ENCODE measurements around the gene RPS15. TPM values are rescaled to one million over a fixed set of nuclear protein-coding genes. Genes with fewer than 3 reads are reported as not detected.

RPS15 gene
- total RNA-seq, 1 donor from 2014 or later: 1,045 TPM

- no peaks in the 10 kb centered on the region for H3K79me2 ChIP-seq (ENCODE audit: insufficient read depth, low read length)
- H3K27ac ChIP-seq (ENCODE audit: low read depth, low read length): no peak overlapping the region
- H3K4me1 Mint-ChIP-seq (ENCODE audit: low read depth, unreplicated experiment): no peaks in the 10 kb centered on the region
- H3K4me3 Mint-ChIP-seq (ENCODE audit: unreplicated experiment): no peak overlapping the region
- FAIRE-seq (no peak), DNase-seq (ENCODE audit: low read depth) (no peak)
- no peaks in the 10 kb centered on the region for H3K4me1 ChIP-seq (ENCODE audit: insufficient read depth, low read length)
- TF ChIP-seq EZH2 (IDR thresholded peaks at IDR 0.05; ENCODE audit: insufficient read depth, low read length) (no peak), CTCF (IDR thresholded peaks at IDR 0.05; ENCODE audit: insufficient read depth, low read depth, low read length) (no peak)
- H3K27me3 Mint-ChIP-seq (ENCODE audit: low read depth, unreplicated experiment): peaks cover 4% of the 10 kb centered on the region
- H3K36me3 ChIP-seq (ENCODE audit: insufficient read depth, low read length): no peaks in the 10 kb centered on the region
- H3K9ac ChIP-seq (ENCODE audit: low read length): no peak overlapping the region
- H4K20me1 ChIP-seq (ENCODE audit: insufficient read depth, low read length): peaks cover 3% of the 10 kb centered on the region
- H3K27me3 ChIP-seq (ENCODE audit: insufficient read depth, low read length): no peaks in the 10 kb centered on the region
- no peaks in the 10 kb centered on the region for H3K9me3 ChIP-seq (ENCODE audit: insufficient read depth, low read depth, low read length)
- no peak overlapping the region for H2AFZ ChIP-seq (ENCODE audit: low read depth, low read length)
- H3K4me2 ChIP-seq (ENCODE audit: low read length): no peak overlapping the region
- H3K9me3 Mint-ChIP-seq (ENCODE audit: unreplicated experiment): no peaks in the 10 kb centered on the region
- no peak overlapping the region for H3K27ac Mint-ChIP-seq (ENCODE audit: unreplicated experiment)
- H3K4me3 ChIP-seq (ENCODE audit: insufficient read depth, low read depth, low read length): no peak overlapping the region
- no peaks in the 10 kb centered on the region for H3K36me3 Mint-ChIP-seq (ENCODE audit: low read depth, unreplicated experiment)
Measured at GRCh38 chr19:1465191-1466016, 27.2 kb downstream of the RPS15 start.

GRCh38 chr19:1466018-1466460 is 27.8 kb downstream of the RPS15 start:
- H3K36me3 Mint-ChIP-seq (ENCODE audit: low read depth, unreplicated experiment): no peaks in the 10 kb centered on the region
- no peak for DNase-seq (ENCODE audit: low read depth)
- H2AFZ ChIP-seq (ENCODE audit: low read depth, low read length): no peak overlapping the region
- no peaks in the 10 kb centered on the region for H3K36me3 ChIP-seq (ENCODE audit: insufficient read depth, low read length)
- TF ChIP-seq EZH2 (IDR thresholded peaks at IDR 0.05; ENCODE audit: insufficient read depth, low read length): no peak
- TF ChIP-seq CTCF (IDR thresholded peaks at IDR 0.05; ENCODE audit: insufficient read depth, low read depth, low read length): no peak
- no peak overlapping the region for H3K27ac Mint-ChIP-seq (ENCODE audit: unreplicated experiment)
- no peaks in the 10 kb centered on the region for H3K79me2 ChIP-seq (ENCODE audit: insufficient read depth, low read length)
- H3K4me3 Mint-ChIP-seq (ENCODE audit: unreplicated experiment): no peak overlapping the region
- H3K4me3 ChIP-seq (ENCODE audit: insufficient read depth, low read depth, low read length): no peak overlapping the region
- peaks cover 5% of the 10 kb centered on the region for H3K4me1 ChIP-seq (ENCODE audit: insufficient read depth, low read length)
- H3K9me3 ChIP-seq (ENCODE audit: insufficient read depth, low read depth, low read length): no peaks in the 10 kb centered on the region
- no peak overlapping the region for H3K9ac ChIP-seq (ENCODE audit: low read length)
- H4K20me1 ChIP-seq (ENCODE audit: insufficient read depth, low read length): peaks cover 7% of the 10 kb centered on the region
- H3K4me1 Mint-ChIP-seq (ENCODE audit: low read depth, unreplicated experiment): no peaks in the 10 kb centered on the region
- no peak overlapping the region for H3K27ac ChIP-seq (ENCODE audit: low read depth, low read length)
- H3K27me3 Mint-ChIP-seq (ENCODE audit: low read depth, unreplicated experiment): peaks cover 4% of the 10 kb centered on the region
- no peaks in the 10 kb centered on the region for H3K9me3 Mint-ChIP-seq (ENCODE audit: unreplicated experiment)
- no peak overlapping the region for H3K4me2 ChIP-seq (ENCODE audit: low read length)
- H3K27me3 ChIP-seq (ENCODE audit: insufficient read depth, low read length): peaks cover 1% of the 10 kb centered on the region
- no peak for FAIRE-seq
